HepG2 (cell line): ENCODE measurements around the gene DLEC1. TPM values are rescaled to one million over a fixed set of nuclear protein-coding genes. Genes with fewer than 3 reads are reported as not detected.

Experiments
- BCLAF1 ChIP-seq: fragments of 450-650 bp; IDR thresholded peaks from 2 replicates; pipeline ENCODE4 v1.6.1; 2017; ENCODE audit warnings: mild to moderate bottlenecking
- GFI1 ChIP-seq: sonication (generic); formaldehyde crosslinking; IDR thresholded peaks from 2 replicates; pipeline ENCODE4 v1.5.0; 2020; ENCODE audit warnings: missing genetic modification reagents, mild to moderate bottlenecking, borderline replicate concordance
- HNF4A ChIP-seq: sonication (generic); formaldehyde crosslinking; IDR thresholded peaks from 2 replicates; pipeline ENCODE4 v1.4.0; 2020; ENCODE audit warnings: missing genetic modification reagents
- HOXA5 ChIP-seq: sonication (generic); formaldehyde crosslinking; IDR thresholded peaks from 2 replicates; pipeline ENCODE4 v1.4.0; 2020; ENCODE audit warnings: missing genetic modification reagents
- IKZF1 ChIP-seq: fragments of 450-650 bp; IDR thresholded peaks from 2 replicates; pipeline ENCODE4 v1.7.1; 2016
- IKZF5 ChIP-seq: IDR thresholded peaks from 2 replicates; pipeline ENCODE4 v1.6.1; 2018; ENCODE audit warnings: missing genetic modification reagents, mild to moderate bottlenecking, missing compliant biosample characterization
- KLF15 ChIP-seq: sonication (generic); formaldehyde crosslinking; IDR thresholded peaks from 2 replicates; pipeline ENCODE4 v1.8.1; 2023; ENCODE audit warnings: borderline replicate concordance, mild to moderate bottlenecking, inconsistent platforms, missing genetic modification reagents, mixed read lengths
- NCOA2 ChIP-seq: sonication (generic); formaldehyde crosslinking; IDR thresholded peaks from 2 replicates; pipeline ENCODE4 v1.8.0; 2022; ENCODE audit warnings: inconsistent platforms
- PHF5A ChIP-seq: IDR thresholded peaks from one replicate; pipeline ENCODE4 v1.6.1; 2018; ENCODE audit warnings: low read depth, missing genetic modification reagents; ENCODE audit not compliant: unreplicated experiment
- RARA ChIP-seq: IDR thresholded peaks from 2 replicates; pipeline ENCODE4 v1.6.1; 2016; ENCODE audit warnings: missing genetic modification reagents, missing compliant biosample characterization
- SETDB1 ChIP-seq: sonication (generic); formaldehyde crosslinking; IDR thresholded peaks from 2 replicates; pipeline ENCODE4 v1.5.1; 2020; ENCODE audit warnings: missing genetic modification reagents, mild to moderate bottlenecking, borderline replicate concordance
- SNRNP70 ChIP-seq: fragments of 200-400 bp; formaldehyde crosslinking; IDR thresholded peaks from 2 replicates; pipeline ENCODE4 v1.6.1; 2017; ENCODE audit warnings: mild to moderate bottlenecking, low read depth, low read length, moderate library complexity
- SOX13 ChIP-seq, 3 experiments: fragments of 450-650 bp in 1 of 3; sonication (generic) in 1 of 3; formaldehyde crosslinking in 1 of 3; IDR thresholded peaks in 2 of 3; conservative IDR thresholded peaks in 1 of 3; 2 replicates each; pipeline versions ENCODE4 v1.5.0 to v1.6.1; 2016 to 2020; ENCODE audit warnings: antibody characterized with exemption in 1 of 3, mild to moderate bottlenecking in 1 of 3, missing compliant biosample characterization in 1 of 3, missing genetic modification reagents in 1 of 3, moderate library complexity in 1 of 3
- ZBTB42 ChIP-seq: sonication (generic); formaldehyde crosslinking; IDR thresholded peaks from 2 replicates; pipeline ENCODE4 v1.5.0; 2020; ENCODE audit warnings: mild to moderate bottlenecking, missing genetic modification reagents
- ZFP36 ChIP-seq: fragments of 150-350 bp; IDR thresholded peaks from 2 replicates; pipeline ENCODE4 v1.6.1; 2018; ENCODE audit warnings: borderline replicate concordance, low read length, low read depth; ENCODE audit not compliant: partially characterized antibody
- ZNF18 ChIP-seq: sonication (generic); formaldehyde crosslinking; IDR thresholded peaks from 2 replicates; pipeline ENCODE4 v1.8.0; 2022; ENCODE audit warnings: mild to moderate bottlenecking, missing genetic modification reagents; ENCODE audit not compliant: insufficient replicate concordance
- ZNF292 ChIP-seq: sonication (generic); formaldehyde crosslinking; IDR thresholded peaks from 2 replicates; pipeline ENCODE4 v1.8.1; 2022; ENCODE audit warnings: mild to moderate bottlenecking, low read depth, missing genetic modification reagents, borderline replicate concordance
- ZNF550 ChIP-seq: sonication (generic); formaldehyde crosslinking; IDR thresholded peaks from 2 replicates; pipeline ENCODE4 v1.4.0; 2020; ENCODE audit warnings: mild to moderate bottlenecking, missing genetic modification reagents, borderline replicate concordance
- ZNF691 ChIP-seq: sonication (generic); formaldehyde crosslinking; IDR thresholded peaks from 2 replicates; pipeline ENCODE4 v1.4.0; 2020; ENCODE audit warnings: missing genetic modification reagents, low read depth, mild to moderate bottlenecking, borderline replicate concordance
- ZNF768 ChIP-seq: sonication (generic); formaldehyde crosslinking; IDR thresholded peaks from 2 replicates; pipeline ENCODE4 v1.4.0; 2020; ENCODE audit warnings: missing genetic modification reagents
- ZNF878 ChIP-seq: sonication (generic); formaldehyde crosslinking; IDR thresholded peaks from 2 replicates; pipeline ENCODE4 v1.8.1; 2023; ENCODE audit warnings: mild to moderate bottlenecking, missing genetic modification reagents, moderate library complexity
- ZNF879 ChIP-seq: sonication (generic); formaldehyde crosslinking; IDR thresholded peaks from 2 replicates; pipeline ENCODE4 v1.8.1; 2023; ENCODE audit warnings: missing genetic modification reagents
- ZSCAN9 ChIP-seq: IDR thresholded peaks from 2 replicates; pipeline ENCODE4 v1.6.1; 2016; ENCODE audit warnings: borderline replicate concordance
- polyA plus RNA-seq, 8 experiments: library from polyadenylated mRNA; depleted of rRNA in 3 of 8; stranded (reverse) in 7 of 8; unstranded in 1 of 8; fragments of >200 nt; fragmentation: Illumina TruSeq in 4 of 8; extraction: Trizol in 4 of 8; gene quantifications; 2 replicates each; pipeline versions ENCODE4 v1.2.1 to v1.2.3, GENCODE V29; 2011 to 2016; ENCODE audit warnings: low read depth in 4 of 8, missing spikeins in 1 of 8, mixed read lengths in 1 of 8; ENCODE audit not compliant: insufficient read depth in 1 of 8
- total RNA-seq, 5 experiments: library from RNA; depleted of rRNA; stranded (reverse); fragments of >200 nt; fragmentation: Illumina TruSeq; extraction: Trizol; gene quantifications; 2 replicates each; pipeline ENCODE4 v1.2.3, GENCODE V29; 2016; ENCODE audit warnings: low read depth in 1 of 5

Gene DLEC1
- total and polyA plus RNA-seq, 2 of the 13 experiments (the other 11 are each of a cell fraction or from before 2014, with no cell fraction given), result 0.09 TPM; not detected in 1

GRCh38 chr3:38117748-38118420, 78.9 kb downstream of the DLEC1 start (continued):
- TF ChIP-seq ZFP36, result no peak
- TF ChIP-seq ZNF879 (CRISPR knock-in tag), result no peak
- no peak for TF ChIP-seq IKZF1
- peak; percentile 6; the same call in 1 of the 2 replicates for TF ChIP-seq SOX13 (IDR thresholded peaks at IDR 0.05)
- no peak for TF ChIP-seq SOX13 (CRISPR knock-in tag; conservative IDR thresholded peaks at IDR 0.05 in 1 of 2, IDR thresholded peaks at IDR 0.05 in 1 of 2)
- TF ChIP-seq SETDB1 (CRISPR knock-in tag), result no peak
- TF ChIP-seq ZNF691 (CRISPR knock-in tag), result no peak
- no peak for TF ChIP-seq ZBTB42 (CRISPR knock-in tag)
- TF ChIP-seq KLF15, result no peak
- TF ChIP-seq PHF5A, result no peak
- no peak for TF ChIP-seq GFI1 (CRISPR knock-in tag)
- TF ChIP-seq ZNF550 (CRISPR knock-in tag), result no peak; the same call in 1 of the 2 replicates
- TF ChIP-seq IKZF5, result no peak
- 0 out of 2 replicates have a peak, but pooled peaks have one; percentile 25 for TF ChIP-seq NCOA2
- TF ChIP-seq ZNF292 (CRISPR knock-in tag), result no peak
- no peak for TF ChIP-seq ZNF878 (CRISPR knock-in tag)
- no peak for TF ChIP-seq ZNF18
- TF ChIP-seq HOXA5, result no peak
- no peak for TF ChIP-seq ZSCAN9 (CRISPR knock-in tag)
- TF ChIP-seq RARA (CRISPR knock-in tag), result 0 out of 2 replicates have a peak, but pooled peaks have one; percentile 24
- TF ChIP-seq BCLAF1, result no peak
- 0 out of 2 replicates have a peak, but pooled peaks have one; percentile 30 for TF ChIP-seq ZNF768 (CRISPR knock-in tag)
- no peak for TF ChIP-seq SNRNP70
- TF ChIP-seq HNF4A (CRISPR knock-in tag), result no peak
